Adipocyte (in vitro differentiated cells): ENCODE data around the gene EVA1C.
A peak's percentile ranks its signal among the peaks of the same experiment; 100 is the strongest.
"Not testable (repeated sequence)": the region's sequence is repeated elsewhere in the genome, so short reads cannot be mapped to it uniquely, and the experiment has no call there.

Experiments
- DNase-seq: peaks from one replicate; pipeline ENCODE4 v3.0.0-alpha.2; 2015; ENCODE audit warnings: low read depth
- H3K27me3 ChIP-seq: replicated peaks from 2 replicates; pipeline ENCODE4 v1.7.0; 2013; ENCODE audit warnings: mild to moderate bottlenecking, low read length, moderate library complexity; ENCODE audit not compliant: control insufficient read depth, insufficient read depth
- H3K36me3 ChIP-seq: 2 replicates; pipeline ENCODE4 v1.7.0; 2013; ENCODE audit warnings: low read length, mild to moderate bottlenecking, moderate library complexity; ENCODE audit not compliant: control insufficient read depth, insufficient read depth, severe bottlenecking
- H3K4me1 ChIP-seq: 2 replicates; pipeline ENCODE4 v1.7.0; 2013; ENCODE audit warnings: mild to moderate bottlenecking, low read length, moderate library complexity; ENCODE audit not compliant: control insufficient read depth, insufficient read depth
- H3K4me3 ChIP-seq: 2 replicates; pipeline ENCODE4 v1.7.0; 2013; ENCODE audit warnings: mild to moderate bottlenecking, low read length, moderate library complexity
- H3K9ac ChIP-seq: 2 replicates; pipeline ENCODE4 v1.7.0; 2013; ENCODE audit warnings: mild to moderate bottlenecking, low read length, moderate library complexity
- H3K9me3 ChIP-seq: 2 replicates; pipeline ENCODE4 v1.7.0; 2013; ENCODE audit warnings: mild to moderate bottlenecking, low read length, moderate library complexity; ENCODE audit not compliant: control insufficient read depth

Gene EVA1C

GRCh38 chr21:32377991-32378390 is 34.5 kb upstream of the EVA1C start:
- no peak for DNase-seq
- H3K36me3 ChIP-seq: peaks cover 79% of the 10 kb centered on the region

GRCh38 chr21:32378956-32379355 is 33.5 kb upstream of the EVA1C start:
- no peak for DNase-seq
- H3K9ac ChIP-seq: no peak overlapping the region
- no peaks in the 10 kb centered on the region for H3K9me3 ChIP-seq
- no peak overlapping the region for H3K4me3 ChIP-seq
- H3K36me3 ChIP-seq: peaks cover 79% of the 10 kb centered on the region
- H3K4me1 ChIP-seq: peaks cover 34% of the 10 kb centered on the region
- H3K27me3 ChIP-seq: no peaks in the 10 kb centered on the region

More at GRCh38 chr21:32377991-32378390, 34.5 kb upstream of the EVA1C start:
- H3K27me3 ChIP-seq: no peaks in the 10 kb centered on the region
- no peak overlapping the region for H3K9ac ChIP-seq
- H3K4me3 ChIP-seq: no peak overlapping the region
- H3K9me3 ChIP-seq: no peaks in the 10 kb centered on the region
- H3K4me1 ChIP-seq: peaks cover 35% of the 10 kb centered on the region

DNA sequence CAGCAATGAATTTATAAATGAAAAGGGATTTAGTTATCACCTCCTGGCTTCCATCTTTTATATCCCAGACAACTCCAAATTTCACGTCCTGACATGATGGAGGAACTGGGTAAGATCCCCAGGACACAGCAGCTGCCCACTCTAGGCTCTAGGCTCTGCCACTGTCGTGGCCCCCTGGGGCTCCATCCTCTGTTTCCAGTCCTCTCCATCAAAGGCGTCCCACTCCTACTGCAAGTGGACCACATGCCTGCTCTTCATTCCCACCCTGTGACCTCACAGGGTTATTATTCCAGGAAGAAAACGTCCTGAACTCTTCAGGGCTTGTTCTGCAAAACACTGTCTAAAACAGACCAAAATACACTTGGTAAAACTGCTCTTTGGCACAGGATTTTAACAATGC is 31.6 kb upstream of the EVA1C start:
- Histone ChIP-seq H3K9ac (no peak overlapping the region), H3K4me3 (no peak overlapping the region), H3K27me3 (no peaks in the 10 kb centered on the region), H3K9me3 (no peaks in the 10 kb centered on the region), H3K36me3 (peaks cover 72% of the 10 kb centered on the region), H3K4me1 (peaks cover 34% of the 10 kb centered on the region)
- DNase-seq: no peak

GRCh38 chr21:32381571-32381970 is 30.9 kb upstream of the EVA1C start:
- Histone ChIP-seq H3K36me3 (peaks cover 69% of the 10 kb centered on the region), H3K9me3 (no peaks in the 10 kb centered on the region), H3K4me1 (peaks cover 34% of the 10 kb centered on the region), H3K27me3 (no peaks in the 10 kb centered on the region), H3K9ac (no peak overlapping the region), H3K4me3 (no peak overlapping the region)
- no peak for DNase-seq

DNA sequence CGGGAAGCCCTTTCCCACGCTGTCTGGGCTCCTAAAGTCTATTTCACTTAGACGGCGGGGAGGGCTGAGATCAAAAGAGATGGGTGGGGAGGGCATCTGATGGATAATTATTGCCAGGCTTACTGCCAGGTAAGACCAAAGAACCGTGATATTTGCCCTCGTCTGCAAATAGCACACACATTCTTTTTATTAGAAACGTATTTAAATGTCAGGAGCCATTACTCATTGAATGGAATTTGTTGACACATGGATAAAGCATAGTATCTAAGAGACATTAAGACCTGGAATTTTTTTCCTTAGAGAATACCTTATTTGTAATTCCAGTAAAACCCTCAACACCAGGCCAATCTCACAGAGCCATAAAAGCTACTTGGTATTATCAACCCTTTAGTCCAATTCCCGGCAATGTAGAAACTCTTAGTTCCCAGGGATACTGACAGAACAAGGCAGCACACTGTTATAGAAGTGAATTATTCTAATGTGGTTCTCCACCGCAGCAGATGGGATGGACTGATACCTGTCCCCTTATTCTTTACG is 30.3 kb upstream of the EVA1C start:
- H3K4me1 ChIP-seq: peaks cover 32% of the 10 kb centered on the region
- peak; percentile 60 for DNase-seq
- H3K4me3 ChIP-seq: no peak overlapping the region
- peaks cover 67% of the 10 kb centered on the region for H3K36me3 ChIP-seq
- H3K9me3 ChIP-seq: no peaks in the 10 kb centered on the region
- H3K27me3 ChIP-seq: no peaks in the 10 kb centered on the region
- peak overlapping the region; percentile 61 for H3K9ac ChIP-seq

DNA sequence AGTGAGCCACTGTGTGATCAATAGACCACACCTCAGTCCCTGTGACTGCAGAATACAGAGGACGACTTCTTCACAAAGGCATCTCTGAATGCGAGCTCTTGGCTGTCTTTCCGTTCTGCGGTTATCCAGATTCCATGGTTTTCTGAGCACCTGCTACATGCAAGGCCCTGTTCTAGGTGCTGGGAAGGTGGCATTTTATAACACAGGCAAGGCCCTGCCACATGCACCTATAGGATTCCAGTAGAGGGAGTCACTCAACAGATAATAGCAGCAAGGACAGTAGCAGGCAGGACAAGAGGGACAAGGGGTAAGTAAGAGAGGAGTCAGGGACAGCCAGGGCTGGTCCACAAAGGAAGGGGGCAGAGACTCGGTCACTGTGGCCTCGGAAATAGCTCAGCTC is 28.7 kb upstream of the EVA1C start:
- Histone ChIP-seq H3K4me1 (peaks cover 35% of the 10 kb centered on the region), H3K4me3 (no peak overlapping the region), H3K27me3 (no peaks in the 10 kb centered on the region), H3K9ac (no peak overlapping the region), H3K9me3 (no peaks in the 10 kb centered on the region), H3K36me3 (peaks cover 54% of the 10 kb centered on the region)
- DNase-seq: no peak

GRCh38 chr21:32386195-32386870 is 26.2 kb upstream of the EVA1C start:
- H3K36me3 ChIP-seq: peaks cover 32% of the 10 kb centered on the region
- H3K9ac ChIP-seq: no peak overlapping the region
- no peak overlapping the region for H3K4me3 ChIP-seq
- H3K9me3 ChIP-seq: no peaks in the 10 kb centered on the region
- no peaks in the 10 kb centered on the region for H3K27me3 ChIP-seq
- H3K4me1 ChIP-seq: peaks cover 48% of the 10 kb centered on the region
- no peak for DNase-seq

DNA sequence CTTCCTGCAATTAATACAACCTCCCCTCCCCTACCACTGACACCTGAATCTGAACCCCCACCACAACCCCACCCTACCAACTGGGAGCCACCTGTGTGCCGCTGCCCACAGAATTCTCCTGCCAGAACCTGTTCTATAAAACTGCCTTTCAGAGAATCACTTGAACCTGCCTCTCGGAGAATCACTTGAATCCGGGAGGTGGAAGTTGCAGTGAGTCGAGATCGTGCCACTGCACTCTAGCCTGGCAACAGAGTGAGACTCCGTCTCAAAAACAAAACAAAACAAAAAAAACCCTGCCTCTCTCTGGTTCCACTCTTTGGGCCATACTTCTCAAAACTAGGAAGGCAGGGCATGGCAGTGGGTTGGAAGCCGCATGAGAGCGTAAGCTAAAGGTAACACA is 25.4 kb upstream of the EVA1C start:
- Histone ChIP-seq H3K36me3 (peaks cover 32% of the 10 kb centered on the region), H3K4me3 (no peak overlapping the region), H3K4me1 (peaks cover 49% of the 10 kb centered on the region), H3K9ac (no peak overlapping the region), H3K9me3 (no peaks in the 10 kb centered on the region), H3K27me3 (no peaks in the 10 kb centered on the region)
- DNase-seq: no peak

DNA sequence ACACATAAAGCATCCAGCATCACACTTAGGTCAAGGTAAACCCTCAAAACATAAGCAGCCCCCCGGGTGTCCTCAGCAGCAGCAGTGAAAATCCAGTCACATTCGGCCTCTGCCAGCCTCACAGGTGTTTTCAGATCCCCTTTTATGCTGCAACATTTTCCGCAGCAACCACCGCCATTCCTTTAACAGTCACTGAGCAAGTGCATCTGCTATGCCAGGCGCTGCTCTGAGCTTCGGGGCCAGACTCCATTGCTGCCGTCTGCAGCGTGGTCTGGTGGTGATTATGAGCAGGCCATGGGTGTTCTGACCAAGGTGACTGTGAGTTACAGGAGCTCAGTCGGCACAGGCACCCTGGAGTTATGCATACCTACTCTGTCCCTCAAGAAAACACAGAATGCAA is 24.2 kb upstream of the EVA1C start:
- Histone ChIP-seq H3K4me1 (peaks cover 40% of the 10 kb centered on the region), H3K36me3 (peaks cover 21% of the 10 kb centered on the region), H3K9ac (no peak overlapping the region), H3K4me3 (no peak overlapping the region), H3K9me3 (no peaks in the 10 kb centered on the region), H3K27me3 (no peaks in the 10 kb centered on the region)
- no peak for DNase-seq

GRCh38 chr21:32389337-32390015 is 23.0 kb upstream of the EVA1C start:
- H3K4me1 ChIP-seq: peaks cover 47% of the 10 kb centered on the region
- peak overlapping the region; percentile 10 for H3K4me3 ChIP-seq
- H3K27me3 ChIP-seq: no peaks in the 10 kb centered on the region
- peak overlapping the region; percentile 5 for H3K9ac ChIP-seq
- no peaks in the 10 kb centered on the region for H3K9me3 ChIP-seq
- peak; percentile 32 for DNase-seq
- H3K36me3 ChIP-seq: peaks cover 9% of the 10 kb centered on the region

DNA sequence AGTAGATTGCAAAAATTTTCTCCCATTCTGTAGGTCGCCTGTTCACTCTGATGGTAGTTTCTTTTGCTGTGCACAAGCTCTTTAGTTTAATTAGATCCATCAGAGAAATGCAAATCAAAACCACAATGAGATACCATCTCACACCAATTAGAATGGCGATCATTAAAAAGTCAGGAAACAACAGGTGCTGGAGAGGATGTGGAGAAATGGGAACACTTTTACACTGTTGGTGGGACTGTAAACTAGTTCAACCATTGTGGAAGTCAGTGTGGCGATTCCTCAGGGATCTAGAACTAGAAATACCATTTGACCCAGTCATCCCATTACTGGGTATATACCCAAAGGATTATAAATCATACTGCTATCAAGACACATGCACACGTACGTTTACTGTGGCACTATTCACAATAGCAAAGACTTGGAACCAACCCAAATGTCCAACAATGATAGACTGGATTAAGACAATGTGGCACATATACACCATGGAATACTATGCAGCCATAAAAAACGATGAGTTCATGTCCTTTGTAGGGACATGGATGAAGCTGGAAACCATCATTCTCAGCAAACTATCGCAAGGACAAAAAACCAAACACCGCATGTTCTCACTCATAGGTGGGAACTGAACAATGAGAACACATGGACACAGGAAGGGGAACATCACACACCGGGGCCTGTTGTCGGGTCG is 21.8 kb upstream of the EVA1C start:
- H3K4me3 ChIP-seq, DNase-seq, H3K9ac ChIP-seq, H3K27me3 ChIP-seq, H3K36me3 ChIP-seq, H3K9me3 ChIP-seq: not testable (repeated sequence)
- H3K4me1 ChIP-seq: peaks cover 47% of the 10 kb centered on the region
